Bronchial epithelial cell (primary cell): ENCODE results near the gene ZSWIM6. TPM values are rescaled to one million over a fixed set of nuclear protein-coding genes. Genes with fewer than 3 reads are reported as not detected.

Source experiments
- DNase-seq: peaks from one replicate; pipeline ENCODE4 v3.0.0-alpha.2; 2010; ENCODE audit warnings: low read depth
- FAIRE-seq: peaks from 2 replicates; lab custom pipeline; 2011; peaks lifted over from hg19 to GRCh38; lab: Jason Lieb, UNC
- H3K27me3 ChIP-seq: 2 replicates; pipeline ENCODE4 v1.5.1; 2011; ENCODE audit warnings: low read length; ENCODE audit not compliant: control insufficient read depth, insufficient read depth
- H3K36me3 ChIP-seq: 2 replicates; pipeline ENCODE4 v1.5.1; 2011; ENCODE audit warnings: low read length; ENCODE audit not compliant: control insufficient read depth, insufficient read depth
- H3K4me3 ChIP-seq: 2 replicates; pipeline ENCODE4 v1.5.1; 2011; ENCODE audit warnings: mild to moderate bottlenecking, low read depth, low read length, control low read depth
- CTCF ChIP-seq: IDR thresholded peaks from 2 replicates; pipeline ENCODE4 v1.5.1; 2011; ENCODE audit warnings: mild to moderate bottlenecking, moderate library complexity, low read length, control low read depth, inconsistent platforms; ENCODE audit not compliant: insufficient read depth, severe bottlenecking
- total RNA-seq: library from RNA; depleted of rRNA; stranded (reverse); fragments of >200 nt; gene quantifications from 2 replicates; pipeline ENCODE4 v1.2.1, GENCODE V29; 2014

Gene ZSWIM6
- total RNA-seq, 1 donor from 2014 or later: 5.8 TPM

GRCh38 chr5:61575581-61575980 is 243.5 kb downstream of the ZSWIM6 start:
- no peak for FAIRE-seq
- Histone ChIP-seq H3K27me3 (no peaks in the 10 kb centered on the region), H3K36me3 (no peaks in the 10 kb centered on the region), H3K4me3 (no peak overlapping the region)
- TF ChIP-seq CTCF: no peak
- DNase-seq: no peak

DNA sequence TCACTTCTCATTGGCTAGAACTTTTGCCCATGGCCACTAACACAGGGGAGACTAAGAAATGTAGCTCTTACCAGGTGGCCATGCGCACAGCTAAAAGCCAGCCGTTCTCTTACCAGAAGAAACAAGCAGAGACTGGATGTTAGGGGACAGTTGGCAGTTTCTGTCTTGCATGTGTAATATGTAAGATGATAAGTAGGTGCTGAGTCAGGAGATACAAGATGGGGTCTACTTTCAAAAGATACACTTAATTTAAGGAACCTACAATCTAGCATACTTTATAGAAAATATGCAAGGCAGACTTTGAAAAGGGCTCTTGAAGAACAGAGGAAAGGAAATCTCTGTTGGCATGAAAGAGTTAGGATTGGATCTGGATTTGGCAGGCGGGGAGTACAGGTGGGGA is 244.5 kb downstream of the ZSWIM6 start:
- H3K4me3 ChIP-seq: no peak overlapping the region
- DNase-seq (no peak), FAIRE-seq (no peak)
- H3K36me3 ChIP-seq: no peaks in the 10 kb centered on the region
- no peaks in the 10 kb centered on the region for H3K27me3 ChIP-seq
- TF ChIP-seq CTCF: no peak

- Histone ChIP-seq H3K36me3 (no peaks in the 10 kb centered on the region), H3K4me3 (no peak overlapping the region), H3K27me3 (no peaks in the 10 kb centered on the region)
- no peak for TF ChIP-seq CTCF
- FAIRE-seq (no peak), DNase-seq (no peak)
Measured at GRCh38 chr5:61578858-61579503, 246.9 kb downstream of the ZSWIM6 start.

DNA sequence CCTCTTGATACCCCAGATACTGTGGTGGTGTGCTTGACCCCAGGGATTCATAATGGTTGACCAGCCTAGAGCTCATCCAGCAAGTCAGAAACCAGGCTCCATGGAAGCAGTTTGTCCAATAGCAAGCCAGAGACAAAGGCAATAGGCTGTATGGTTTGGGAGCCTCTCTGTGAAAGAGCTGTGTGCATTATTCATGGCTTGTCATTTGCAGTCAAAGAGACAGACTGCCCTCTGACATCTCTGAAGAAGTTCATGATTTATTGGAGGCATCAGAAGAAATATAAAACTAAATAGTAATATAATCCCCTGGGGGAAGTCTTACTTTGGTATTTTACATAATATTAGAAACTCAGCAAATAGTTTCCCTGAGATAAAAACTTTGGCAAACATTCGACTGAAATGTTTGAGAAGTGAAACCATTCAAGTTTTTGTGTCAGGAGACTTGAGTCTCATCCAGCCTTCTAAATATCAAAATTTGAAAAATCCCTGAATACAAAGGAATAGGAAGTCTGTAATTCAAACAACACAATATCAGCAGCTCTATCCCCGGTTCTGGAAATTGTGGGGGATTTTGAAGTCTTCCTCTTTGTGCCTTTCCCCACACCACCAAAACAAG is 250.3 kb downstream of the ZSWIM6 start:
- Histone ChIP-seq H3K4me3 (no peak overlapping the region), H3K36me3 (no peaks in the 10 kb centered on the region), H3K27me3 (no peaks in the 10 kb centered on the region)
- DNase-seq: no peak
- no peak for TF ChIP-seq CTCF
- FAIRE-seq: no peak

DNA sequence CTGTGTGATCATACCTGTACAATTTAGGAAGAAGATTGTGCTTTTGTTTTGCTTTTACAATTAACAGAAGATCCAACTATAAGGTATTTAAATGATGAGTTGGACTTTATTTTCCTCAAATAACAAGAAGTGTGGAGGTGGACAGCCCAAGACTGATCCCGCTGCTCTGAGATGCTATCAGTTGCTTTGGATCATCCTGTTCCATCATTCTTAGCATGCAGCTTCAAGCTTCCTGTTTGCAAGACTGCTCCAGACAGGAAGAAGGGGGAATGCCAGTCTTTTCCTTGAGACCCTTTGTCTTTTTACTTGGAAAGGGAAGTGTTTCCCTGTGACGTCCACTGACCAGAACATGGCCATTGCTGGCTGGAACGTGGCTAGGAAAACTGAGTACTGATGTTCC is 250.8 kb downstream of the ZSWIM6 start:
- Histone ChIP-seq H3K4me3 (no peak overlapping the region), H3K36me3 (no peaks in the 10 kb centered on the region), H3K27me3 (no peaks in the 10 kb centered on the region)
- no peak for DNase-seq
- no peak for FAIRE-seq
- no peak for TF ChIP-seq CTCF
